Left renal cortex interstitium (tissue), 4 donors: ENCODE data around the gene CYP4F2. TPM values are rescaled to one million over a fixed set of nuclear protein-coding genes. Genes with fewer than 3 reads are reported as not detected.
"Not testable (repeated sequence)": the region's sequence is repeated elsewhere in the genome, so short reads cannot be mapped to it uniquely, and the experiment has no call there.

ENCODE experiments used
- DNase-seq, 4 donors: peaks; one replicate each; pipeline ENCODE4 v3.0.0-alpha.2; 2013; ENCODE audit warnings: low read depth in 4 of 4, low spot score in 2 of 4, missing footprints in 1 of 4
- polyA plus RNA-seq, 4 donors: library from polyadenylated mRNA; unstranded; fragments of 120-200 nt; gene quantifications; one replicate each; pipeline ENCODE4 v1.2.1, GENCODE V29; 2013; ENCODE audit not compliant: insufficient read length in 4 of 4

The CYP4F2 gene
- polyA plus RNA-seq, result under 1 TPM; 0.13 to 0.42 (median 0.30) TPM

DNA sequence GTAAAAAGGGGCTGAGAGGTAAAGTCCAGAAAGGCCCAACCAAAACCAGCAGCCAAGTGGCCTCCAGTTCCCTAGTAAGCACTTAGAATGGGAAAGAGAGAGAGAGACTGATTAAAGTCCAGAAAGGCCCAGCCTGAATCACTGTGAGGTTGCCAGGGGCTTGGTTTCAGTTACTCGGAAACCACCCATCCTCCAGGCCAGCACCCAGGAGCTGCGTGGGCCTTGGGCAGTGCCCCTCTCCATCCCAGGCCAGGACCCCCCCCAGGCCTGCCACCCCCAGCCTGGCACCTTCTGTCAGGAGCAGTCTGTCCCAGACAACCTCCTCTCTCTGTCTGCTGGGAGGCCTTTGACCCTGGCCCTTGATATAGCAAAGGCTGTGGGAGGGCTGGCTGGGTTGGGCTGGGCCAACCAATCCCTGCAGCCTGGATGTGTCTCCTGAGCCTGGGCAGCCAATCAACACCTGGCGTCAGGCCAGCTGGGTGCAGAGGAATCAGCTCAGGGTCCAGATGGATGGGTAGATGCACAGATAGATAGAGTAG is at the start of gene CYP4F2:
Gene CYP4F2 (minus strand): TSS at position 337 of the 539 bp plus-strand sequence. CDS start 463 bp downstream, outside the sequence.
- DNase-seq, result no peak

- no peak for DNase-seq
Measured at GRCh38 chr19:15945301-15945700, 47.4 kb upstream of the CYP4F2 start.

DNA sequence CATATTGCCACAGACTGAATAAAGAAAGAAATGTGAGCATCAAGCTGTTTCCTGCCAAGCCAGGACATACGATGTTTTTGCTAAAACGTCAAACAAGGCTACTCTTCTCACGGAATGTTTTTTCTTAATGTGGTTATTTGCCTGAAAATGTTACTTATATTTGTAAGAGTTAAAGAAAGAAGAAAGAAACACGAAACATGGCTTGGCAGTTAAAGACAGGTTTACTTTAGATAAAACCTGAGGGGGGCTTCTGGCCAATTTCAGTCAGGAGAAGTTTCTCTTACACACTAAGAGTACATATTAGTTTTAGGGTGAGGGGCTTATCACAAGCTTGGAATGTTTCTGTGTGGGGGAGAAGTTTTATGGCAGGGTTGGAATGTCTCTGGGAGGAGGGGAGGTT is 46.5 kb upstream of the CYP4F2 start:
- DNase-seq, result no peak

DNA sequence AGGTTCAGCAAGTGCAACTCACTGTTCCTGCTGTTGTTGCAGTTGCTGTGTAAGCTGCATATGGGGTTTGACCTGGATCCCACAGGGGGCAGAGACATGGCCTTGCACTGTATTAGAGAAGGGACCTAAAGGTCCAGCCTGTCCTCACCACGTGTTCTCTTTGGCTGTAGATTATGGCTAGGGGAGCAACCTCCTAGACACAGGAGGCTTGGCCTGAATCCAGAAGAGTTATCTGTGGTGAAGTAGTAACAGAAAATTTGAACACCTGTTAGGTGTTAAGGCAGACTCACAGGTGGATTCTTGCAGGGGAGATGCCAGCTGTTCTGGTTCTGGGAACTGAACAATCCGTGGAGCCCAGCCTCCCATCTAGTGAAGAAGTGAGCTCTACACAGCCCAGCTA is 39.9 kb upstream of the CYP4F2 start:
- no peak for DNase-seq

- DNase-seq, result no peak
Measured at GRCh38 chr19:15936950-15937349, 39.1 kb upstream of the CYP4F2 start.

GRCh38 chr19:15936173-15936572 is 38.3 kb upstream of the CYP4F2 start:
- no peak for DNase-seq

DNA sequence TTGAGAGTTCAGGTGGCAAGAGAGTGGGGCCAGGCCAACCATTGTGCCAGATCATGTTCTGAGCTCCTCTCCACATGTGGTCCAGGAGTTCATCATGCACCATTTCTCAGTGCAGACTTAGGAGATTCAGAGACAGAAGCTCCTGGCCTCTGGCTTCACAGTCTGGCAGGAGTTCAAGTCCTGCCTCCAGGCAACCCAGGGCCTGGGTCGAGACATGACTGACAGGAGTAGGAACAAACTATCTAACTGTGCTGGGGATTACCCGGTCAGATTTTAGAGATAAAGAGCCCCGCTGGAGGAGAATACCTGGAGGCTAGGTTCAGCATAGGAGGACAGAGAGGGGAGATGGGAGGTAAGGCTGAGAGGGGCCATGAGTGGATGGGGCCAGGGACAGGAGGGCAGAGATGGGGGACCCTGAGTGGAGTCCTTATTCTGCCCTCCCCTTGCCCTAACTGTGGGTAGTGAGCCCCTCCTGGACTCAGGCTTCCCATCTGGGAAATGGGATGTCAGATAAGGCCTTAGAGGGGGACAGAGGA is 37.4 kb upstream of the CYP4F2 start:
- DNase-seq, result no peak

DNA sequence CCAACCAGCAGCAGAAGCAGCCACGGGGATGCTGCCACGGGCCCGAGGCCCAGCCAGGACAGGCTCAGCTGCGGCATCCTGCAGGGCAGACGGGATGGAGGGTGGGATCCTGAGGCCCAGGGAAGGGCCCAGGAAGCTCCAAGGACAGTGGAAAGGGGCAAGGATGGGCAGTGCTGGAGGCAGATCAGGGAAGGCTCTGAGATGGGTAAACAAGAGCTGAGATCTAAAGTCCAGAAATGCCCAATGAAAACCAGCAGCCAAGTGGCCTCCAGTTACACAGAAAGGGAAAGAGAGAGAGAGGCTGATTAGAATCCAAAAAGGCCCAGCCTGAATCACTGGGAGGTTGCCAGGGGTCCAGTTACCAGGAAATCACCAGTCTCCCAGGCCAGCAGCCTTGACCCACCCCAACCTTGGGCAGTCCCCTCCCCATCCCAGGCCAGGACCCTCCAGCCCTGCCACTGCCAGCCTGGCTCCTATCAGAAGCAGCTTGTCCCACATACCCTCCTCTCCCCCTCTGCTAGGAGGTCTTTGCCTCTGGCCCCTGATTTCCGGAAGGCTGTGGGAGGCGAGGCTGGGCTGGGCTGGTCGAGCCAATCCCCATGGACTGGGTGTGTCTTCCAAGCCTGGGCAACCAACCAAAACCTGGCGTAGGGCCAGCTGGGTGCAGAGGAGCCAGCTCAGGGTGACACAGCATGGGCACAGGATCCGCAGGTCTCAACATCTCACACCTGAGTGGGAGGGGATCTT is 36.6 kb upstream of the CYP4F2 start, which contains the start of gene CYP4F11:
Gene CYP4F11 (minus strand): TSS at position 198 of the 747 bp plus-strand sequence. CDS start 121 bp downstream, at position 77.
- no peak for DNase-seq

DNA sequence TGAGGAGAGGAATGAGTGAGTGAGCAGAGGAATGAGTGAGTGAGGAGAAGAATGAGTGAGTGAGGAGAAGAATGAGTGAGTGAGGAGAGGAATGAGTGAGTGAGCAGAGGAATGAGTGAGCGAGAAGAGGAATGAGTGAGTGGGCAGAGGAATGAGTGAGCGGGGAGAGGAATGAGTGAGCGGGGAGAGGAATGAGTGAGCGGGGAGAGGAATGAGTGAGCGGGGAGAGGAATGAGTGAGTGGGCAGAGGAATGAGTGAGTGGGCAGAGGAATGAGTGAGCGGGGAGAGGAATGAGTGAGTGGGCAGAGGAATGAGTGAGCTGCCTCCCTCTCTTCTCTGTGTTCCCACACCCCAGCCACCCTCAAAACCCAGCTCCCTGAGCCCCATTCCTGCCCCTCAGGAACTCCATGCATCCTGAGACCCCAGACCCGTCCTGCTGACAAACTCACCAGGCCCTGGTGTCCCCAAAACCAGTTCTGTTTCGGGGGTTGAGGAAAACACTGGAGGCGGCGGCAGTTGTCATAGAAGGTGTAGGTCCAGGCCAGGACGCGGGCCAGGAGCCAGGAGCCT is 36.0 kb upstream of the CYP4F2 start:
- DNase-seq, result not testable (repeated sequence)

GRCh38 chr19:15928321-15928720 is 30.4 kb upstream of the CYP4F2 start:
- DNase-seq, result no peak

- DNase-seq, result no peak
Measured at GRCh38 chr19:15926484-15926883, 28.6 kb upstream of the CYP4F2 start.

GRCh38 chr19:15923702-15924101 is 25.8 kb upstream of the CYP4F2 start:
- no peak for DNase-seq

- no peak for DNase-seq
Measured at GRCh38 chr19:15922021-15922420, 24.1 kb upstream of the CYP4F2 start.

- no peak for DNase-seq
Measured at GRCh38 chr19:15919243-15919642, 21.4 kb upstream of the CYP4F2 start.

DNA sequence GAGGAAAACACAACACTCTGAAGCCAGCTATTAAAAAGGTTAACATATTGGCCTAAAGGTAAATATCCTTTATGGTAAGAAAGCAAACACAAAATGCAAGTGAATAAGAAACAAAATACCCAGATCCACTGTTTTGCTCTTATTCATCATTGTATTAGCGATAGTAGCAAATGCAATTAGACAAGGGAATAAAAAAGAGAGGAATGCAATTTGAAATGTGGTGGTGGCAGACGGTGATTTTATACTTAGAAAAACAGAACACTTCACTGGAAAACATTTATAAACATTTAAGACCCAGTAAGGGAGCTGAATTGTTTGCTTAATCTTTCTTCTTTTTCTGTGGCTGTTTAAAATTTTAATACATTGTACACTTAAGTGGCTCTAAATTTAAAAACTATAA is 17.2 kb upstream of the CYP4F2 start:
- DNase-seq, result no peak

GRCh38 chr19:15913830-15914229 is 16.0 kb upstream of the CYP4F2 start:
- no peak for DNase-seq

DNA sequence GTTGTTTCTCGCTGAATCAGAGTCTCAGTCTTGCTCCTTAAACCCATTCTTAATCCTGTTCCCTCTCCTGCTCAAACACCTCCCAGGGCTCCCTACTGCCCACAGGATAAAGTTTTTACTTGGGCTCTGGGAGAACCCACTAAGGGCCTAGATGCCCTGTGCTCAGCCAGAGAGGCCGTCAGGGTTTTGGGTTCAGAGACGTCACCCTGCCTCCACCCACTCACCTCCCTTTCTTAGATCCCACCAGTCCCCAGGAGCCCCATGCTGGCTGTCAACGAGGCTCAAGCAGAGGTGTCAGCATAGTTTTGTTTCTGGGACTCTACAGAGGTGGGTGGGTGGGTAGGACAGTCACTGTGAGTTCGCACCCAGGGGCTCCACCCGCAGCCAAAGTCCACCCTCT is 15.5 kb upstream of the CYP4F2 start:
- DNase-seq, result no peak

DNA sequence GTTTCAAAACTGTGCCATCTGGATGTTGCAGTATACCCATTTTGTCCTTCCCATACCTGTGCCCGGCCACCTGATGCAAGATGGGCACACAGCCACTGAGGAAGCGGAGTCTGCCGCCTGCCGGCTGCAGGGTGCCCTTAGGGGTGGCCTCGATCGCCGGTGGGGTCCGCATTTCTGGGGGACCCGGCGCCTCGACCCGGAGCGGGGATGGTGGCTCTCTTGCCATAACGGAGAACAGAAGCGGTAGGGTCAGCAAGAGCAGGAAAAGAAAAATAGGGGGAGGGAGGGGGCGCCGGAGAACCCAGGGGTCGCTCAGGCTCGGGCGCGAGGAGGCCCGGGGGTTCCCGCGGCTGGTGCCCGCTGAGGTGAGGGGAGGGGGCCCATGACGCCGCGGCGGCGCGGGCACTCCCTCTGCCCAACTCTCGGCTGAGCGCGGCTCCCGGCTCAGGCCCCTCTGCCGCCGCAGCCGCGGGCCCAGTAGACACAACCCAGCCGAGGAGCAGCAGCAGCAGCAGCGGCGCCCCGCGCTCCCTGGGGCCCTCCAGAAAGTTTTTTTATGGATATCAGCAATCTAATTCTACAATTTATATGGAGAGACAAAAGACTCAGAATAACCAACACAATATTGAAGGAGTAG is 13.8 kb upstream of the CYP4F2 start:
- DNase-seq, result no peak

GRCh38 chr19:15905026-15905425 is 7.2 kb upstream of the CYP4F2 start:
- no peak for DNase-seq

DNA sequence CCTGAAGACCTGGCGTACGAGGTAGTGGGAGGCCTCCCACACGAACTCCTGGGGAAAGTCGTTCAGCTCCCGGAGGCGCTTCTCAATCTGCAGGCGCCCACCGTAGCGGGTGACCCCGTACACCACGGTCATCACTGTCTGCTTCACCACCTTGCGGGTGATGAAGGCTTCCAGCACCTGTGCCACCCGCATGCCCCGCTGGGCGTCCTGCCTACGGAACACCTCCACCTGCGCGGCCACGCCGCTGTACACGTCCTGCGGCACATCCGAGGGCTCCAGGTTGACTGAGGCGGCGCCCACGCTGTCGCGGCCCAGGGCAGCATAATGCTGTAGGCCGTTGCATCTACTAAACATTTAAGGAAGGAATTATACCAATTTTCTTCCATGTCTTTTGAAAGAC is 5.0 kb upstream of the CYP4F2 start:
- DNase-seq, result not testable (repeated sequence)

DNA sequence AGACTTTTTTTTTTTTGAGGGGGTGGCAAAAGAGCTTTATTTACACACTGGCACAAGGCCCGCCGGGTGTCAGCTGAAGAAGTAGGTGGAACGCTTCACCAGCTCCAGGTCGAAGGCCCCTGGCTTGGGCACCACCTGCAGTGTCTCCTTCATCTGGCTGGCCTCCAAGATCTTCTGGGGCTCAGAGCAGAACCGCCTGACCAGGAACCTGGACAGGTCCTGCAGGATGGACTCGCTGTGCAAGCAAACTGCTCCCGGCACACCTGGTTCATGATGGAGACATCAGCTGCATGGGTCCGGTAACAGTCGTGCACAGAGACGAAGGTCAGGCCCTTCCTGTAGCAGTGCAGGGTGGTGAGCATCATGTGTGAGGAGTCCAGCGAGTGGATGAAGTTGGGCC is 4.4 kb upstream of the CYP4F2 start:
- DNase-seq, result no peak
